GM19099 (cell line): ENCODE measurements around the gene PPFIBP2.

Source experiments
- POLR2A ChIP-seq: IDR thresholded peaks from 3 replicates; pipeline ENCODE4 v1.6.1; 2011; ENCODE audit warnings: low read depth; ENCODE audit not compliant: insufficient read length; ENCODE audit errors: extremely low read depth

Gene PPFIBP2

DNA sequence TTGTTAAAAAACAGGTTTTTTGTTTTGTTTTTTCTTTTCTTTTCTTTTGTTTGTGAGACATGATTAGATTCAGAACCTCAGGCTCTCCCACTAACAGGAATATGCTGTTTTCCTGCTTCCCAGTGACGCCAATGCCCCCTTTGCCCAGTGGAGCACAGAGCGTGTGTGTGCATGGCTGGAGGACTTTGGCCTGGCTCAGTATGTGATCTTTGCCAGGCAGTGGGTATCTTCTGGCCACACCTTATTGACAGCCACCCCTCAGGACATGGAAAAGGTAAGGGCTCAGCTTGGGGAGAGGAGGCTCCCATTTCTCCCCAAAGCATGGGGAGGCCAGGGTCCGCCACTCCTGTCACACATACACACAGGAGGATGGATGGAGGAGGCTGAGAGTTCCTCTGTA lies 134.5 kb downstream of the PPFIBP2 start:
- no peak for TF ChIP-seq POLR2A

DNA sequence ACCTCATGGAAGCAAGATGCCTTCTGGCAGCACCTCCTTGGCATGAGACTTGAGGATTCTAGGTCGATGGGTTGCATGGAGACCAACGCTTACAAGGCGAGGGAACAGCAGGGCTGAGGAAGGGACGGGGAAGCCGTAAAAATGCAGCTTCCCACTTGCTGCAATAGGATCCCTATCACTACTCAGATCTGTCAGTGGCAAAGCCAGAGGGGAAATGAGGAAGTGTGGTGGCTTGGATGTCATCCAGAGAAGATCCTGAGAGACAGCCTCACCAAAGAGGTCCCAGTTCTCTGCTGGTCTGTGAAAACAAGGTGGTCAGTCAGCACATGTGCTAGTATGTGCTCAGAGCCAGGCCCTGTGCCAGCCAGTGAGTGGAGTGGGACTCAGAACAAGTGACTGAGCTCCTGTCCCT lies 137.3 kb downstream of the PPFIBP2 start:
- no peak for TF ChIP-seq POLR2A

DNA sequence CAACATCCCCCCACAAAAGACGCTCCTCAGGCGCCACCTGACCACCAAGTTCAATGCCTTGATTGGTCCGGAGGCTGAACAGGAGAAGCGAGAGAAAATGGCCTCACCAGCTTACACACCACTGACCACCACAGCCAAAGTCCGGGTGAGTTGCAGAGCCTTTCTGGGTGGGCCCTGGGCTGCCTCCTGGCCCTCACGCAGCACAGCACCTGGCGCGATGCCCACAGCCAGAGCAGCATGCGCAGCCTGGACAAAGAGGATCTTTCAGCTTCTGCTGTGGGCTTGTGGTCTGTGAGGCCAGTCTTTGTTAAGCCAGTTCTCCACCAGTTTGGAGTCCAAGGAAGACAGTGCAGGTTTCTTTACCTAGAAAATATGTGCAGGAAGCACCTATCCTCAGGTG lies 137.9 kb downstream of the PPFIBP2 start:
- no peak for TF ChIP-seq POLR2A

DNA sequence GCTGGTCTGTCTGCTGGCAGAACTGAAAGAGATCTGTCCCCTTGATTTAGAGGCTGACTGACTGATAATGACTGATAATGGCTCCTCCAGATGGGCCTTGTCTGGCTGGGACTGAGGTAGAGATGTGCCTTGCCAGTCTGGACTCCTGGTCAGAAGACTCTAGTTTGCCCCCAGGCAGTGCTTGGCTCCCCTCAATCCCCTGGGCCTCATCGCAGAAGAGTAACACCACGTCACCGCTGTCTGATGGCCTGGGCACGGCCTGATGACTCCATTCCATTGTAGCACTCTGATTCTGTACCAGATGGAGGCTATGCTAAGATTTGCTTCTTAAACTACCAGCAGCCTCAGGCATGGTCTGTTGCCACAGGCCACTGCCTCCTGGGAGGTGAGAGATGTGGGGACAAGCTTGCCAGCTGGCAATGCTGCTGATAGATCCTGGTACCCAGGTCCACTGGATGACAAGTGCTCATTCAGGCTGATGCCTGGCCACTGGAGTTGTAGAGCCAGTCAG lies 140.5 kb downstream of the PPFIBP2 start:
- no peak for TF ChIP-seq POLR2A

DNA sequence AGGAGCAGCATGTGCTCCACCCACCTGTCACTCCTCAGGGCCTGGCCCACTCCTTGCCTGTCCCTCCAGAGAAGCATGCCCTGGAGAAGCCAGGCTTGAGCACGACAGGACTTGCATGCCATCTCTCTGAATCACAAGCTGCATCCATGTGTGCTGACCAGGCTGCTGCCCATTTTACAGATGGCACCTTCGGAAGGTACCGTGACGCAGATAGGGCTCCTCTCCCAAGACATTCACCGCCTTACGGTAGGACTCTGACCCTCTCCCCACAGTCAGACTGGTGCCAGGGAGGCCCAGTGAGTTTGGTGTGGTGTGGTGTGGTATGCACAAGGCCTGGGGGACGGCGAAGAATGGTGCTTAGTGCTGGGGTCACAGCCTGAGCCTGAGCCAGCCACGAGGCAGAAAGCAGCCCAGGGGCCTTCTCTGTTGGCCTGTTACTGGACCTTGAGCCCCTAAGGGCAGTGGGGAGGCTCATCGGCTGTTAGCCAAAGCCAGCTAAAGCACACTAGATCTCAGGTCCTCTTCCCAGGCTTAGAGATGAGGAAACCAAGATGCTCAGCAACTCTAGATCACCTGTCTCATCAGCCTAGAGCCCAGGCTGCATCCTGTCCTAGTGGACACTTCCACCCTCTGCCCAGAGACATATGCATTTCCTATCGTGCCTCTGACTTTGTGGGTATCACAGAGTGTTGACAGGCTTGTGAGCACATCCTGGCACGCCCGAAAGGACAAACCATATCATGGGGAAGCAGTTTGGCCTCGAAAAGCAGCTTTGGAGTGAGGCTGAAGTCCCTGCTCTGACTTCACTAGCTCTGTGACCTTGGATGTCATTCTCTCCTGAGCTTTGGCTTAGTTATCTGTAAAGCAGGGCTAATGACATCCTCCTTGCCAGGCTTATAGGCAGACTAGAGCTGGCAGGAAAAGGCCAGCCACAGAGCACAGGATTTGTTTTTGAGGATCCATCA lies 141.7 kb downstream of the PPFIBP2 start:
- no peak for TF ChIP-seq POLR2A

DNA sequence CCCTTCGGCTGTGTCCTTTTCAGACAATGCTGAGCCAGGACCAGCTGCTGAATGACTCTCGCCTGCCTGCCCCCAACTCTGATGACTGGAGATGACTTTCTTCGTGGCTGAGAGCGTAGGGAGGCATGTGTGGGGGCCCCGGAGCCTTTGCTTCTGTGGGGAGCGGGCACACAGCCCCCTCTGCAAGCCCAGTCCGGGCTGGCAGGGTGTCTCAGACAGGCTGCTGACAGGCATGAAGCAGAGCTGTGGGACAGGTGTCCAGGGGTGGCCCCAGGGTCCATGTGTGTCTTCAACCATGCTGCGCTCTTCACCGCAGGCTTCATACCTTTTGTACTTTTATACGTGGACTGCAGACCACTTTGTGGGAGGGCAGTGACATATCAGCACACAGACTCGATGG lies 142.9 kb downstream of the PPFIBP2 start:
- no peak for TF ChIP-seq POLR2A

DNA sequence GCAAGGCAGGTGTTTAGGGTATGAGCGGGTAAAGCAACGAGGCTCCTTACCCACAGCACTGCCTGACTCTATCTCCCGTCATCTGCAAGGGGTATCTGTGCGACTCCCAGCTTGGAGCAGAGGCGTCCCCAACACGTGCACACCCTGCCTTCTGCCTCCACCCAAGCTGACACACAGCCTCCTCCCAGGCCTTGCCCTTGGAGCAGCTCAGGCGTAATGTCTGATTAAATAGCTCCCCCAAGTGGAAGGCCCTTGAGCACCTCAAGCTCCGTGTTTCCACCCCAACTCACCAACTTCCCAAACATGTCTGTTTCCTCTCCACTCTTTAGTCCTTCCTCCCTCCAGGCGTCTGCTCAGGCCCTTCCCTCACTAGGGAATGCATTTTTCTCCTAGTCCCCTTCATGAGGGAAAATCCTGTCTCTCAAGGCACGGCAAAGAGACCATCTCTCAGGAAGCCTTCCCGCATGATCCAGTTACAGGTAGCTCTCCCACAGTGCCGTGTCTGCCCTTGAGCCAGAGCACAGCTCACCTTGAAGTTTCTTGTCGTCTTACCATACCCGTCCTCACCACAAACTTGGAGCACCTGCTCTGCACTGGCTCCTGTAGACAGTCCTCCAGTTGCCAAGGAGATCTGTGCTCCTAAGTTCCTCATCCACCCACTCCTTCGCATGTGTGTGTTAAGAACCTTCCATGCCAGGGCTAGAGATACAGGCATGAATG lies 143.7 kb downstream of the PPFIBP2 start:
- TF ChIP-seq POLR2A = no peak

DNA sequence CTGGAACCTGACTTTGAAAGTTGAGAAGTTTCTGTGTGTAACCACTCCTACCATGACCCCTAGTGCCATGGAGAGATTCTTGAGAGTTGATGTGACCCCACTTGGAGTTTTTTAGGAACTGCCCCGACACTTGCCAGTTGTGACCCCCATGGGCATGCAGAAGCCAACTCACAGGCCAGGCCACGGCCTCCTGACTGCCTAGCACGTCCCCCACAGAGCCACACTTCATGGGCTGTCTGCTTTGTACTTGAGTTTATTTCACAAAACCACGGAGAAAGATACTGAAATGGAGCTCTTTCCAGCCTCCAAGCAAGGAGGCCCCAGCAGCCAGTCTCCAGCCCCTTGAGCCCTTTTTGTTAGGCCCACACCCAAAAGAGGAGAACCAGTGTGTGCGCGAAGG lies 151.1 kb downstream of the PPFIBP2 start:
- TF ChIP-seq POLR2A = no peak

DNA sequence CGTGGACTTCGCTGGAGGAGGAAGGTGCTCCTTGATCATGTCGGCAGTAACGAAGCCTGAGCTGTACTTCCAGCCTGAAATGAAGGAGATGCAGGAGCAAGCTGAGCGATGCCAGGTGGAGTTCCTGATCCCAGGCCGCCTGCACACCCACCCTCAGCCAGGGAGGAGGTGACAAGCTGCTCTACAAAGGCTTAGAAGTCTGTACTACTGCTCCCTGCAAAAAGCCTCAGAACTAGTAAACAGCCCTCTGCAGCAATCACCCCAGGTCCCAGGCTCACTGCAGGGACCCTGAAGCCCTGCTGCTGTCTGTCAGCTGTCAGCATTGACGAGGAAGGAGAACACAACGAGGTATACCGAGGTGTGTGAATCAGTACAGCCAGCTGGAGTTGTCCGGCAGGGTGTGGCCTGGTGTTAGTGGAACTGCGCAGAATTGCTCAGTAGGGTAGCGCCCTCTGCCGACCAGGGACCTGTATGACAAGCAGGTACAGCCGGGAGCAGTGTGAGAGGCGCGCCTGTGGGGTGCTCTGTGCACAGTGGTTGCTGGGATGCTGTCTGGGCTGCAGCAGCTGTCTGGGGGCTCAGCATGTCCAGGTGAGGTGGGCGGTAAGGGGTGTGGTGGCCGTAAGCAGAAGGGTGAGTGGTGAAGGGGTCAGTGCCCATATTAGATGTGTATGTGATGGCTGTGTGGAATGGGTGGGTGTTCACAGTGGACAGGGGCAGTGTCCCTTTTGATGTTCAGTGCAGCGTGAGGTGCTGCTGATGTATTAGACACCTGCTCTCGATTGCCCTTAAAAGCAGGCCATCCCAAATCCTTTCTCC lies 151.9 kb downstream of the PPFIBP2 start:
- TF ChIP-seq POLR2A = no peak

DNA sequence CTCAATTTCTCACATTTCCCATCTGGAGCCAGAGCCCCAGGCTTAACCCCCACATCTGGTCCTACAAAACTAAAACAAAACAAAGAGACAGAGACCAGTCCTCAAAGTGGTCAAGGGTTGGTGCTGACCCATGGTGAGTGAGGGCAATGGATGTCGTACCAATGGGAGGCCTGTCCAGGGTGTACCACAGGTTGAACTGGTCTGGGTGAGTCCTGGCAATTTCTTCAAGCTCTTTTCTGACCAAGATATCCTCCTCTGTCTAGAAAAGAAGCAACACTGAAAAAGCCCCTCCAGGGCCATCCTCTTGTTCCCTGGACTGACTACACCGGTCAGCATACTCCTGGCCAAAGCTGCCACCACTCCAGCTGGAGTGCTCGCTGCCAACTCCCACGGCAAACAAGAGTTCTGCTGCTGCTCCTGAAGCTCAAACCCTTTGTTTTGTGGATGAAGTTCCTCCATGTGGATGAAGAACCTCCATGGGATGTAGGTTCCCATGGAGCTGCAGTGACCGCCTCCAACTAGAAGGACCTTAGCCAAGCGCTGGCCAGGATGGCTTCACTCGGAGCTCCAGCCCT lies 152.6 kb downstream of the PPFIBP2 start:
- no peak for TF ChIP-seq POLR2A

DNA sequence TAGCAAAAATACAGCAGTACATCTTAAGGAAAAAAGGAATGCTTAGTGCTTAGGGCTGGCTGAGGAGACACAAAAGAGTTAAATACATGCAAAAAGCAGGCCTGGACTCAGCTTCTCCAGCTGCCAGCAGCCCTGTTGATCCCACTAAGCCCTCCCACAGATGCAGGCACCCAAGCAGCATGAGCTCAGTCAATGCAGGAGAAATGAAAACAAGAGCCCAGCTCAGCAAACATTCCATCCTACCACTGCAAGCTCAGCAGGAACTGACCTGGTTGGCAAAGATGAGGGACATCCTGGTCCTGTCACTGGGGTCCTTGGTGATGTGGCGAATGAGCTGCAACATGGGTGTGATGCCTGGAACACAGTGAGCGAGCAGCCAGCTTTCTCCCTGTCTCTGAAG lies 153.7 kb downstream of the PPFIBP2 start:
- TF ChIP-seq POLR2A = no peak

DNA sequence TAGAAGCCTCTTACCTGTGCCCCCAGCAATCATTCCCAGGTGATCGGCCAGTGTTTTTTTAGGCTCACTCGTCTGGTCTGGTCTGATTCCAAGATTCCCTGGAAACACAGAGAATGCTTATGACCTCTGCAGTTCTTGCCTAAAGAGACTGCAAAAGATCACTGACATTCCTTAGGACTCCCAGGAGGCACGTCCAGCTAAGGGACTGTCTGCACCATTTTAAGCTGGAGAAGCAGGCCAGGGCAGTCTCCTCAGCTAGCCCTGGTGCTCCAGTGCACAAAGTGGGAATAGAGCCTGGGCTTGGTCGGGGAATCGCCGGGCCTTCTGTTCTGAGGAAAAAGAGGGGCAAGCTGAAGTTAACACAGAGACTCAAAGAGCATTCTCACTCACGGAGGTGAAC lies 154.7 kb downstream of the PPFIBP2 start:
- no peak for TF ChIP-seq POLR2A

DNA sequence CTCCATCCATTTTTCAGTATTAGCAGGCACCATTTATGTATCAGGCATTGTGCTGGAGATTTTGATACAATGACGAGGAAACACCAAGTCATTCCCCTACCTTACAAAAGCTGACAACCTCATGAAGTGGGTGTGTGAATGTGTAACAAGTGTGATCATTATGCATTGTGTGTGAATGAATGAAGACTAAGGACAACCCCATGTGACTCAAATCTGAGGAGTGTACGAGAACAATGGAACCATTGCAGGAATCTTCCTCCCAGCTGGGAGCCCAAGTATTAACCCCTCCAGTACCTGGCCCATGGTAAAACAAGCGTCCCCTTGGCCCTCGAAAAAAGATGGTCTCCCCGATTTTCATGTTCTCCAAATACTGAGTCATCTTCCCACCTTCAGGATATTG lies 155.1 kb downstream of the PPFIBP2 start:
- TF ChIP-seq POLR2A = no peak

DNA sequence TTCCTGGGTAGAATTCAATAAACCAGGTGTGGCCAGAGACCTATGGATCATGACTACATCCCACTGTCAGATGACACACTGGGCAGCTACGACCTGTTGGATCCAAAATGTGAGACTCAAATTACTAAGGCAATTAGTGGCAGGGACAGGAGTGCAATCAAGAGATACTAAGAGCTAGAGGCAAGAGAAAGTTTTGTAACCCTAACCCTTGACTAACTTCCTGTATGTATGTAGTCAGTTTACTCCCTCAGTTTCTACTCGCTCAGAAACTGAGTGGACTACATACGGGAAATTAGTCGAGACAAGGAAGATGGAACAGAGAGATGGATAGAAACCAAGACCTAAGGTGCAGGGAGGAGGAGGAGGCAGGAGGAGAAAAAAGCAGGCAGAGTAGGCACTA lies 156.8 kb downstream of the PPFIBP2 start:
- no peak for TF ChIP-seq POLR2A
